Thoracic aorta (tissue), 2 donors: ENCODE results near the gene ORC3. TPM values are rescaled to one million over a fixed set of nuclear protein-coding genes. Genes with fewer than 3 reads are reported as not detected.
A peak's percentile ranks its signal among the peaks of the same experiment; 100 is the strongest.

ENCODE experiments used
- ATAC-seq: fragments of 150-250 bp; one replicate; pipeline ENCODE4 v1.8.0; 2017; ENCODE audit warnings: low read depth; ENCODE audit not compliant: insufficient number of reproducible peaks, low FRiP score
- DNase-seq: peaks from one replicate; pipeline ENCODE4 v3.0.0-alpha.2; 2020; ENCODE audit warnings: low spot score
- H3K27ac ChIP-seq, 2 donors: fragments of 200-600 bp; sonication (generic); 1 replicate in 1 of 2; 2 replicates in 1 of 2; pipeline ENCODE4 v1.5.1; 2016; ENCODE audit warnings: mild to moderate bottlenecking in 2 of 2, moderate library complexity in 2 of 2
- H3K27me3 ChIP-seq: fragments of 200-600 bp; sonication (generic); replicated peaks from 2 replicates; pipeline ENCODE4 v1.6.0; 2016; ENCODE audit warnings: mild to moderate bottlenecking; ENCODE audit not compliant: insufficient read depth
- H3K36me3 ChIP-seq: fragments of 200-600 bp; sonication (generic); one replicate; pipeline ENCODE4 v1.5.1; 2016
- H3K4me1 ChIP-seq, 2 donors: fragments of 200-600 bp; sonication (generic); 1 replicate in 1 of 2; 2 replicates in 1 of 2; pipeline versions ENCODE4 v1.5.1 to v1.6.0; 2016; ENCODE audit warnings: low read depth in 2 of 2, mild to moderate bottlenecking in 1 of 2; ENCODE audit not compliant: control insufficient read depth in 1 of 2
- H3K4me3 ChIP-seq: fragments of 200-600 bp; sonication (generic); 2 replicates; pipeline ENCODE4 v1.5.1; 2016; ENCODE audit warnings: mild to moderate bottlenecking
- H3K9me3 ChIP-seq: fragments of 200-600 bp; sonication (generic); 2 replicates; pipeline ENCODE4 v1.5.1; 2016
- total RNA-seq, 2 donors: library from RNA; depleted of rRNA; stranded (reverse); fragments of >200 nt; gene quantifications; one replicate each; pipeline versions ENCODE4 v1.1.0 to v1.2.3, GENCODE V29; 2016
- TF ChIP-seq, protein P1 (sequence below): fragments of 200-600 bp; sonication (generic); IDR thresholded peaks from one replicate; pipeline ENCODE4 v1.5.1; 2019; ENCODE audit warnings: antibody characterized with exemption

Gene ORC3
- total RNA-seq, 2 donors from 2014 or later, result 7.3 to 13.8 TPM

DNA sequence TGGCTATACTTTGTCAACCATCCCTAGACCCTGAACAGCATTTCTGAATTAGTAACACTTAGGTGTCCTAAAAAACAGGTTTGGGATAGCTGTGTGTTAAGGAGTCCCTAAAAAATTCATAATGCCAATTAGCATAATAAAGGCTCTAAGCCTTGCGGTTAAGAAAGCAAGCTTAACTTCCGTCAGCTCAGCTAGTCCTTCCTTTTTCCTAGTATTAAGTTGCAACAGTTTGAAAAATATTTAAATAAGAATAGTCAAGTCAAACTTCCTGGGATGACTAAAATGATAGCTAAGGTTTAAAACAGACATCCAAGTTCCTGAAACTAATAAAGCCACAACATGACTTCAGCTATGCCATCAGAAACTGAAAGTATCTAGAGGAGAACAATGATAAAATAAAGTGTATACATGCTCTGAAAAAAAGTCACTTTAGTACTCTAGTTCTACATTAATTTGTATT, 108.6 kb downstream of the ORC3 start:
- Histone ChIP-seq H3K27ac (no peak overlapping the region), H3K9me3 (no peaks in the 10 kb centered on the region), H3K27me3 (no peaks in the 10 kb centered on the region), H3K36me3 (no peaks in the 10 kb centered on the region), H3K4me3 (peak overlapping the region; percentile 97), H3K4me1 (peaks cover 27 to 48% of the 10 kb centered on the region in 2 donors)
- ATAC-seq (no peak), DNase-seq (no peak)
- TF ChIP-seq, protein P1, sequence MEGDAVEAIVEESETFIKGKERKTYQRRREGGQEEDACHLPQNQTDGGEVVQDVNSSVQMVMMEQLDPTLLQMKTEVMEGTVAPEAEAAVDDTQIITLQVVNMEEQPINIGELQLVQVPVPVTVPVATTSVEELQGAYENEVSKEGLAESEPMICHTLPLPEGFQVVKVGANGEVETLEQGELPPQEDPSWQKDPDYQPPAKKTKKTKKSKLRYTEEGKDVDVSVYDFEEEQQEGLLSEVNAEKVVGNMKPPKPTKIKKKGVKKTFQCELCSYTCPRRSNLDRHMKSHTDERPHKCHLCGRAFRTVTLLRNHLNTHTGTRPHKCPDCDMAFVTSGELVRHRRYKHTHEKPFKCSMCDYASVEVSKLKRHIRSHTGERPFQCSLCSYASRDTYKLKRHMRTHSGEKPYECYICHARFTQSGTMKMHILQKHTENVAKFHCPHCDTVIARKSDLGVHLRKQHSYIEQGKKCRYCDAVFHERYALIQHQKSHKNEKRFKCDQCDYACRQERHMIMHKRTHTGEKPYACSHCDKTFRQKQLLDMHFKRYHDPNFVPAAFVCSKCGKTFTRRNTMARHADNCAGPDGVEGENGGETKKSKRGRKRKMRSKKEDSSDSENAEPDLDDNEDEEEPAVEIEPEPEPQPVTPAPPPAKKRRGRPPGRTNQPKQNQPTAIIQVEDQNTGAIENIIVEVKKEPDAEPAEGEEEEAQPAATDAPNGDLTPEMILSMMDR, result no peak

DNA sequence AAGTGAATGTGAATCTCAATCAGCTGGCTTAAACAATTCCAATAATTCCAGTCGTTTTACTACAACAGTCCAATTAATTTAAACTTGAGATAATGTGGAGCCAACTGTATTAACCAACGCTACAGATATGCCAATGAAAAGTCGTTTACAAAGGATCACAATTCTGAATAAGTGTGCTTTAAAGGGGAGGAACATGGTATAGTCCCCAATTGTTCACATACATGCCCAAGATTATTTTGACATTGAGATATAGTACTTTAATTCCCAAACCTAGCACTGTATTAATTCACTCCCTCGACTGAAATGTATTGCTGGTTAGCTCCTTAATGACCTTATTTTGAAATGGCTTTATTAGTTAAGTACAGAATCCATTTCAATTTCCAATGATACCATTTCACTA, 109.6 kb downstream of the ORC3 start:
- no peaks in the 10 kb centered on the region for H3K36me3 ChIP-seq
- H3K9me3 ChIP-seq, result no peaks in the 10 kb centered on the region
- no peak for ATAC-seq
- H3K4me1 ChIP-seq, result peaks cover 21 to 38% of the 10 kb centered on the region in 2 donors
- TF ChIP-seq, protein P1, result no peak
- no peak overlapping the region for H3K27ac ChIP-seq
- peak overlapping the region; percentile 97 for H3K4me3 ChIP-seq
- DNase-seq, result no peak
- H3K27me3 ChIP-seq, result no peaks in the 10 kb centered on the region

DNA sequence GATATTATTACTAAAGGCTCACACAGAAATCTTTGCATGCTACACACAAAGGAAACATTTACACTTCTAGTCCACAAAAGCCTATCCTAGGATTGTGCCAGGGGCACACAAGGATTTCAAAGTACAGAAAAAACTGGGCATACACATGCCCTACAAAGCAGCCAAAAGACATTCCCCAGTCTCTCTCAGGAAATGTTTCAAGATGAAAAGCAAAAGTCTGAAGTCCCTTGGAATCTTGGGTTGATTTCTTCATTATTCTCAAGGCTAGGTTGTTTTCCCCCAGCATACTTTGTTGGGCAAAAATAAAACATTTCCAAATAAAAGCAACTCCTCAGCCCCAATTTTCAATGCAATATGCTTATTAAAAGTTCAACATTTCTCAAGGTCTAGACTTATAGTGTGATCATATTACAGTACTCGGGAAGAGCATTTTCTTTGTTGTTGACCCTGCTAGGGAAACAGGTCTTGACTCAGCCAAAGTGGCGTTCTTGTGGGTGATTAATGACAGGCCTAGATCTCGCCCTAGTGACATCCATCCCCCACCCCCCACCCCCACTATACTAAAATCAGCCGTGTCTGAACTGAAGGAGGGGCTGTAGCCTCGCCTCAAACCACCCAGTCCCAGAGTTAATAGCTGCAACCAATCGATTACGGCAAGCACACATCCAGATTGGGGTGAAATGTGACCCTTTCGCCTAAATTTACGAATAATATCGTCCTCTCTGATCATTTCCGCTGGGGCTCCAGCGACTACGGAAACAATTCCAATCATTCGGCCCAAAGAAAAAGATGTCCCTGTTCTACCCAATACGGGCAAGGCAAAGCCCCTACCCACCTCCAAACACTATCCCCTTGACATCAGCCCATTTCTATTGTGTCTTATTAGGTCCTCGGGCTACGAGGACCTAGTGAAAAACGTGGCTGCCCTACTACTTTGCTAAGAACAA, 110.7 kb downstream of the ORC3 start:
- TF ChIP-seq, protein P1, result no peak
- ATAC-seq, result no peak
- H3K4me3 ChIP-seq, result peak overlapping the region; percentile 97
- peak overlapping the region; percentile 96 to 98 for H3K27ac ChIP-seq
- DNase-seq, result no peak
- no peaks in the 10 kb centered on the region for H3K9me3 ChIP-seq
- peaks cover 19 to 27% of the 10 kb centered on the region in 2 donors for H3K4me1 ChIP-seq
- H3K36me3 ChIP-seq, result no peaks in the 10 kb centered on the region
- no peaks in the 10 kb centered on the region for H3K27me3 ChIP-seq

DNA sequence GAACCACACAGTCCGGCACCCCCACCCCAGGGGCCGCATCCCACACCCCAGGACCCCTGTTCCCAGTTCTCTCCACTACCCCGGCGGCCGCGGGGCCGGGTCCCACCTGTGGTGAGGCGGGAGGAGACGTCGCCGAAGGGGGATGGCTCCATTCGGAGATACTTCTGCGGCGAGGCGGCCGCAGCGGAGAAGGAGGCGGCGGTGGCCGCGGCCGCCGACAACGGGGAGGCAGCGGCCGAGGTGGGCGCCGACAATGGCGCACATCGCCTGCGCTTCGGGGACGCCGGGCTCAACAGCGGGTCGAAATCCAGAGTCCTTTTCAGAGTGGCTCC, 111.4 kb downstream of the ORC3 start:
- Histone ChIP-seq H3K4me3 (peak overlapping the region; percentile 97), H3K36me3 (no peaks in the 10 kb centered on the region), H3K27ac (peak overlapping the region; percentile 96 to 98), H3K27me3 (no peaks in the 10 kb centered on the region), H3K4me1 (peaks cover 13 to 21% of the 10 kb centered on the region in 2 donors), H3K9me3 (no peaks in the 10 kb centered on the region)
- ATAC-seq (no peak), DNase-seq (no peak)
- TF ChIP-seq, protein P1, result no peak

DNA sequence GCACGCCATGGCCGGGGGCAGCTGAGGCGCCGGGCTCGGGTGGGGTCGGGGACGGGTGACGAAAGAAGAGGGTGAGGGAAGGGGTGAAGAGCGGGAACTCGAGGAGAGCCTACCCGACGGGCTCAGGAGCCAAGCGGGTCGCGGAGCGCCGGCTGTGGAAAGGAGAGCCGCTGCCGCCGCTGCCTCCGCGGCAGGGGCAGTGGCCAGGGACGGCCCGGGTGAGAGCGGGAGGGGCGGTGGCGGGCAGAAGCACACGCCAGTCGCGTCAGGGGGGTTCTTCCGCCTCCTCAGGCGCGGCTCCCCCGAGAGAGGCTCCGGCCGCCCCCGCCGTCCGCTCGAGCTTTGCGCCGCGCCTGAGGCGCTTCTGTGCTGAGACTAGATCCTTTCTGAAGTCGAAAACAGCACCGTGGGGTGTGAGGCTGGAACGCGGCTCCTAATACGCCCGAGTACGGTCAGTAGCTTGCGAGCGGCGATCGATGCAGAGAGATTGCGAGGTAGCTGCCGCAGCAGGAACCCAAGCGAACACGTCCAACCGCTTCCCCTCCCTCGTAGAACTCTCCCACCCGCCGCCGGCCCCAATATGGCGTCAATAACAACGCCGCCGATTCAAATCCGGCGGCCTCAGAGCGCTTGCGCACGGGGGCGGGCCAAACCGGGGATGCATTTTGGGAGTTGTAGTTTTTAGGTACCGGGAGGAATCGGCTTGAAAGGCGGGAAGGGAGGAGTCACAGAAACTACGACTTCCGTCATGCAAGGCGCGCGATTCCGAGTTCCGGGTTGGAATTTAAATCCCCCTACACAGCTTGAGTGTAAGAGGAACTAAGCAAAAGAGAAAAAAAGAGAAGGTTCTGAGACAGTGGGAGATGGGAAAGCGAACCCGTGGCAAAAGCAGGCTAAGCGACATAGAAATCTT, 112.0 kb downstream of the ORC3 start, which contains the start of gene AKIRIN2:
TSS of gene AKIRIN2 (minus strand) at position 558 of the 913 bp plus-strand sequence. CDS start at position 9, 549 bp downstream.
- Histone ChIP-seq H3K27ac (peak within 1 kb of the TSS; percentile 96 to 98), H3K4me1 (peaks cover 12 to 16% of the 10 kb centered on the region in 2 donors), H3K27me3 (no peaks in the 10 kb centered on the region), H3K4me3 (peak within 1 kb of the TSS; percentile 97), H3K36me3 (no peaks in the 10 kb centered on the region), H3K9me3 (no peaks in the 10 kb centered on the region)
- ATAC-seq (peak; percentile 94), DNase-seq (peak; percentile 88)
- TF ChIP-seq, protein P1, result no peak
